Suppressor macrophage (primary cell): ENCODE measurements around the gene ADAM11.

ENCODE experiments used
- DNase-seq, 4 experiments: peaks; one replicate each; pipeline ENCODE4 v3.0.0-alpha.2; 2020 to 2022

The ADAM11 gene

GRCh38 chr17:44775838-44776621, 17.2 kb downstream of the ADAM11 start:
- peak in 1 of 4 experiments; percentile 40 for DNase-seq

GRCh38 chr17:44776628-44777393, 18.0 kb downstream of the ADAM11 start:
- no peak for DNase-seq

- DNase-seq: no peak
Observed at GRCh38 chr17:44777394-44778348, 18.9 kb downstream of the ADAM11 start.

- DNase-seq: peak in 1 of 4 experiments; percentile 12
Observed at GRCh38 chr17:44778656-44779210, 19.9 kb downstream of the ADAM11 start.

- DNase-seq: peak; percentile 76 to 90 (median 87)
Observed at GRCh38 chr17:44779211-44780025, 20.6 kb downstream of the ADAM11 start.

GRCh38 chr17:44780161-44780560, 21.4 kb downstream of the ADAM11 start:
- no peak for DNase-seq

GRCh38 chr17:44780845-44781480, 22.2 kb downstream of the ADAM11 start:
- no peak for DNase-seq

GRCh38 chr17:44781551-44782325, 22.9 kb downstream of the ADAM11 start:
- DNase-seq: no peak

- no peak for DNase-seq
Observed at GRCh38 chr17:44782326-44782850, 23.6 kb downstream of the ADAM11 start.

GRCh38 chr17:44785921-44786320, 27.1 kb downstream of the ADAM11 start:
- DNase-seq: no peak

- no peak for DNase-seq
Observed at GRCh38 chr17:44786551-44787081, 27.8 kb downstream of the ADAM11 start.

- DNase-seq: no peak
Observed at GRCh38 chr17:44787271-44787940, 28.6 kb downstream of the ADAM11 start.

- no peak for DNase-seq
Observed at GRCh38 chr17:44788139-44788538, 29.4 kb downstream of the ADAM11 start.

- DNase-seq: no peak
Observed at GRCh38 chr17:44792276-44792675, 33.5 kb downstream of the ADAM11 start.

- no peak for DNase-seq
Observed at GRCh38 chr17:44793885-44794842, 35.4 kb downstream of the ADAM11 start.

- DNase-seq: peak; percentile 87 to 98 (median 92)
Observed at GRCh38 chr17:44794851-44795413, 36.1 kb downstream of the ADAM11 start.

- DNase-seq: no peak
Observed at GRCh38 chr17:44795421-44795820, 36.6 kb downstream of the ADAM11 start.
